HCT116 (cell line): Measurements from ENCODE around the gene EPHA6.

Experiments
- RAD21 ChIP-seq: IDR thresholded peaks from 2 replicates; pipeline ENCODE4 v1.6.1; 2012; ENCODE audit warnings: low read depth, mild to moderate bottlenecking
- TF ChIP-seq, protein P1 (sequence below), 3 experiments: fragments of 200-600 bp in 1 of 3; sonication (generic) in 1 of 3; IDR thresholded peaks in 2 of 3; conservative IDR thresholded peaks in 1 of 3; 2 replicates each; pipeline ENCODE4 v1.5.1; 2012 to 2017; ENCODE audit warnings: low read depth in 2 of 3, low read length in 2 of 3, antibody characterized with exemption in 1 of 3, borderline replicate concordance in 1 of 3, control low read depth in 1 of 3, mild to moderate bottlenecking in 1 of 3, mixed read lengths in 1 of 3, mixed run types in 1 of 3, moderate library complexity in 1 of 3; ENCODE audit not compliant: insufficient read depth in 1 of 3

DNA sequence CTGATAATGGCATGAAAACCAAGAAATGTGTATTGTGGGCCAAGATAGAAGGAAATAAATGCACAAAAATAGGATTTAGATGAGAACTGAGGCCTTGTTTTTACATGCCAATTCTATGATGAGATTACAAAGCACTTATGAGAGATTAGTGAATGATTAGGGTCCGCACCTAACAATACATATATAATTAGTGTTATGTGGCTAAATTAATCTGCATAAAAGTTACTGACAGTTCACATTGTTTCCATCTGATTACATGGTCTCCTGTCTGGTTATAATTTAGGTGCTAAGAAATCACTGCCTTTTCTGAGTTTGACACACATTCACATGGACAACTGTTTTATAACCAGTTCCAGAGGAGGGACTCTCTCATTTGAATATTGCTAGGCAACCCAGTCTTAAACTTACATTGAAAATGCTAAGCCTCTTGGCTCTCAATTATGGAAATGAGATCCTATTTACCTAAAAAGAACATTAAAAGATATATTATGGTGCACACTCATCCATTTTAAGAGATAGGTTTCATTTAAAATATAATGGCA, 833.1 kb downstream of the EPHA6 start:
- TF ChIP-seq, protein P1, sequence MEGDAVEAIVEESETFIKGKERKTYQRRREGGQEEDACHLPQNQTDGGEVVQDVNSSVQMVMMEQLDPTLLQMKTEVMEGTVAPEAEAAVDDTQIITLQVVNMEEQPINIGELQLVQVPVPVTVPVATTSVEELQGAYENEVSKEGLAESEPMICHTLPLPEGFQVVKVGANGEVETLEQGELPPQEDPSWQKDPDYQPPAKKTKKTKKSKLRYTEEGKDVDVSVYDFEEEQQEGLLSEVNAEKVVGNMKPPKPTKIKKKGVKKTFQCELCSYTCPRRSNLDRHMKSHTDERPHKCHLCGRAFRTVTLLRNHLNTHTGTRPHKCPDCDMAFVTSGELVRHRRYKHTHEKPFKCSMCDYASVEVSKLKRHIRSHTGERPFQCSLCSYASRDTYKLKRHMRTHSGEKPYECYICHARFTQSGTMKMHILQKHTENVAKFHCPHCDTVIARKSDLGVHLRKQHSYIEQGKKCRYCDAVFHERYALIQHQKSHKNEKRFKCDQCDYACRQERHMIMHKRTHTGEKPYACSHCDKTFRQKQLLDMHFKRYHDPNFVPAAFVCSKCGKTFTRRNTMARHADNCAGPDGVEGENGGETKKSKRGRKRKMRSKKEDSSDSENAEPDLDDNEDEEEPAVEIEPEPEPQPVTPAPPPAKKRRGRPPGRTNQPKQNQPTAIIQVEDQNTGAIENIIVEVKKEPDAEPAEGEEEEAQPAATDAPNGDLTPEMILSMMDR (IDR thresholded peaks at IDR 0.05 in 2 of 3, conservative IDR thresholded peaks at IDR 0.05 in 1 of 3; ENCODE audit: borderline replicate concordance in 1 of 3, insufficient read depth in 1 of 3, low read depth in 2 of 3, low read length in 2 of 3): no peak
- no peak for TF ChIP-seq RAD21
